Endothelial cell of umbilical vein (primary cell): ENCODE results near the gene DCUN1D5. TPM values are rescaled to one million over a fixed set of nuclear protein-coding genes. Genes with fewer than 3 reads are reported as not detected.

Experiments
- BruUV-seq: library from RNA; stranded (reverse); fragments of 400-500 nt; replicated peaks from 2 replicates; lab custom pipeline; 2021; lab: Mats Ljungman, UMichigan
- CTCF ChIA-PET: fragments of 300-600, 350-600 bp; sonication (Branson Sonifier 250); formaldehyde crosslinking; loops from one replicate; lab custom pipeline; 2021; ENCODE audit warnings: antibody characterized with exemption, inconsistent platforms; lab: Charles Lee
- POLR2A ChIA-PET: fragments of 300-600, 350-600 bp; sonication (Branson Sonifier 250); formaldehyde crosslinking; loops from one replicate; lab custom pipeline; 2021; ENCODE audit warnings: antibody characterized with exemption, inconsistent platforms; lab: Charles Lee
- DNase-seq: peaks from one replicate; pipeline ENCODE4 v3.0.0-alpha.2; 2011; ENCODE audit warnings: low read depth, low spot score
- FAIRE-seq: peaks from 2 replicates; lab custom pipeline; 2011; peaks lifted over from hg19 to GRCh38; lab: Jason Lieb, UNC
- H2AFZ ChIP-seq: 2 replicates; pipeline ENCODE4 v1.6.0; 2012; ENCODE audit warnings: low read depth, low read length, control low read depth, inconsistent platforms
- H3K27ac ChIP-seq: 2 replicates; pipeline ENCODE4 v1.5.1; 2011; ENCODE audit warnings: low read depth, mild to moderate bottlenecking, control low read depth, low read length, moderate library complexity; ENCODE audit not compliant: insufficient read depth
- H3K27me3 ChIP-seq, 2 experiments: 2 replicates each; pipeline versions ENCODE4 v1.6.0 to v1.6.1; 2011; ENCODE audit warnings: low read length in 2 of 2, mixed read lengths in 1 of 2; ENCODE audit not compliant: control insufficient read depth in 2 of 2, insufficient read depth in 2 of 2
- H3K36me3 ChIP-seq, 2 experiments: 2 replicates in 1 of 2; 3 replicates in 1 of 2; pipeline ENCODE4 v1.5.1; 2011; ENCODE audit warnings: low read length in 2 of 2, mild to moderate bottlenecking in 1 of 2, moderate library complexity in 1 of 2; ENCODE audit not compliant: control insufficient read depth in 2 of 2, insufficient read depth in 2 of 2; ENCODE audit errors: extremely low read depth in 1 of 2
- H3K4me1 ChIP-seq: 3 replicates; pipeline ENCODE4 v1.5.1; 2011; ENCODE audit warnings: mild to moderate bottlenecking, low read length; ENCODE audit not compliant: control insufficient read depth, insufficient read depth; ENCODE audit errors: extremely low read depth
- H3K4me2 ChIP-seq: 2 replicates; pipeline ENCODE4 v1.6.1; 2011; ENCODE audit warnings: low read length, control low read depth, mixed read lengths; ENCODE audit not compliant: insufficient read depth
- H3K4me3 ChIP-seq, 3 experiments: fragments of 200-600 bp in 1 of 3; sonication (generic), shearing (Covaris generic) in 1 of 3; replicated peaks in 1 of 3; 2 replicates each; pipeline ENCODE4 v1.5.1; 2011 to 2016; ENCODE audit warnings: control low read depth in 3 of 3, low read length in 3 of 3, mild to moderate bottlenecking in 2 of 3, inconsistent platforms in 1 of 3, low read depth in 1 of 3, moderate library complexity in 1 of 3; ENCODE audit not compliant: insufficient read depth in 1 of 3
- H3K79me2 ChIP-seq: 2 replicates; pipeline ENCODE4 v1.6.0; 2012; ENCODE audit warnings: low read length, inconsistent platforms; ENCODE audit not compliant: control insufficient read depth, insufficient read depth
- H3K9ac ChIP-seq: replicated peaks from 2 replicates; pipeline ENCODE3; 2011; ENCODE audit warnings: low read length, control low read depth; ENCODE audit not compliant: insufficient read depth; ENCODE audit errors: extremely low read depth
- H3K9me1 ChIP-seq: replicated peaks from 3 replicates; pipeline ENCODE4 v1.6.0; 2011; ENCODE audit warnings: mild to moderate bottlenecking, low read length; ENCODE audit not compliant: control insufficient read depth, insufficient read depth; ENCODE audit errors: extremely low read depth
- H3K9me3 ChIP-seq: replicated peaks from 2 replicates; pipeline ENCODE4 v1.5.1; 2012; ENCODE audit warnings: low read length, inconsistent platforms; ENCODE audit not compliant: control insufficient read depth, insufficient read depth
- H4K20me1 ChIP-seq: replicated peaks from 2 replicates; pipeline ENCODE3; 2011; ENCODE audit warnings: mild to moderate bottlenecking, low read length; ENCODE audit not compliant: control insufficient read depth, insufficient read depth; ENCODE audit errors: extremely low read depth
- CTCF ChIP-seq, 2 donors: IDR thresholded peaks; 1 replicate in 1 of 2; 2 replicates in 1 of 2; pipeline ENCODE4 v1.5.1; 2011; ENCODE audit warnings: low read length in 2 of 2, mild to moderate bottlenecking in 2 of 2, moderate library complexity in 2 of 2, control low read depth in 1 of 2, inconsistent platforms in 1 of 2, low read depth in 1 of 2; ENCODE audit not compliant: insufficient read depth in 1 of 2; ENCODE audit errors: extremely low read depth in 1 of 2
- EZH2 ChIP-seq: IDR thresholded peaks from 2 replicates; pipeline ENCODE4 v1.6.1; 2012; ENCODE audit warnings: borderline replicate concordance, low read depth, mild to moderate bottlenecking, moderate library complexity, low read length, inconsistent platforms; ENCODE audit not compliant: severe bottlenecking
- FOS ChIP-seq: IDR thresholded peaks from 2 replicates; pipeline ENCODE4 v1.6.1; 2011; ENCODE audit warnings: mild to moderate bottlenecking, low read length, moderate library complexity, borderline replicate concordance; ENCODE audit not compliant: insufficient read depth
- GATA2 ChIP-seq: IDR thresholded peaks from 2 replicates; pipeline ENCODE4 v1.7.0; 2011; ENCODE audit warnings: low read depth, mild to moderate bottlenecking, moderate library complexity, mixed read lengths, low read length; ENCODE audit not compliant: insufficient read length, insufficient read depth
- JUN ChIP-seq: IDR thresholded peaks from 2 replicates; pipeline ENCODE4 v1.6.1; 2011; ENCODE audit warnings: borderline replicate concordance, low read depth; ENCODE audit not compliant: insufficient read length, insufficient read depth
- MAX ChIP-seq: IDR thresholded peaks from 2 replicates; pipeline ENCODE4 v1.6.1; 2011; ENCODE audit not compliant: insufficient read depth, insufficient read length
- MYC ChIP-seq: IDR thresholded peaks from one replicate; pipeline ENCODE4 v1.6.1; 2011; ENCODE audit warnings: mild to moderate bottlenecking, low read depth, low read length
- POLR2A ChIP-seq: IDR thresholded peaks from 2 replicates; pipeline ENCODE4 v1.6.1; 2012; ENCODE audit warnings: low read depth, mild to moderate bottlenecking, control low read depth, low read length
- POLR2AphosphoS5 ChIP-seq: IDR thresholded peaks from 2 replicates; pipeline ENCODE4 v1.6.1; 2012; ENCODE audit warnings: low read depth, mild to moderate bottlenecking, control low read depth, low read length, moderate library complexity; ENCODE audit not compliant: insufficient read depth
- dilution Hi-C: fragments of 300-500 bp; cut with MboI; formaldehyde crosslinking; loops from one replicate; pipeline ENCODE4 v1.15.0; 2019; ENCODE audit warnings: low sequenced_read_pairs; ENCODE audit not compliant: extremely low pct_ligation_motif_present
- intact Hi-C: fragments of 100-400 bp; cut with micrococcal nuclease; formaldehyde crosslinking; loops from one replicate; pipeline ENCODE4 v1.10.0; 2022
- polyA plus RNA-seq, 4 experiments: library from polyadenylated mRNA; depleted of rRNA in 3 of 4; stranded (reverse) in 3 of 4; unstranded in 1 of 4; fragments of >200 nt; gene quantifications; 2 replicates each; pipeline versions ENCODE4 v1.2.1 to v1.2.3, GENCODE V29; 2011 to 2012; ENCODE audit warnings: missing spikeins in 1 of 4
- total RNA-seq: library from RNA; stranded (reverse); gene quantifications from 2 replicates; pipeline ENCODE4 v1.2.3, GENCODE V29; 2021

DCUN1D5 gene
- total and polyA plus RNA-seq, 2 donors (not counting 3 experiments of a cell fraction or from before 2014, with no cell fraction given) = 32.9 to 49.8 TPM

GRCh38 chr11:103069367-103069766 lies 22.6 kb downstream of the DCUN1D5 start:
- no peak overlapping the region for H3K4me3 ChIP-seq
- H3K27me3 ChIP-seq = no peaks in the 10 kb centered on the region
- H3K27ac ChIP-seq = no peak overlapping the region
- ChIA-PET POLR2A (no interaction called here), CTCF (no interaction called here)
- TF ChIP-seq EZH2 (no peak), CTCF (IDR thresholded peaks at IDR 0.05; ENCODE audit: extremely low read depth in 1 of 2, insufficient read depth in 1 of 2, low read depth in 1 of 2, low read length in 2 of 2) (no peak), POLR2AphosphoS5 (no peak), POLR2A (no peak), FOS (no peak)
- no peaks in the 10 kb centered on the region for H4K20me1 ChIP-seq
- FAIRE-seq (no peak), DNase-seq (no peak)
- H3K4me2 ChIP-seq = no peak overlapping the region
- no peaks in the 10 kb centered on the region for H3K9me3 ChIP-seq
- no peak overlapping the region for H2AFZ ChIP-seq
- H3K4me1 ChIP-seq = no peaks in the 10 kb centered on the region
- dilution Hi-C loops = no loop called here
- no TSS peak for BruUV-seq
- H3K79me2 ChIP-seq = peaks cover 45% of the 10 kb centered on the region
- intact Hi-C loops = no loop called here
- H3K9me1 ChIP-seq = no peaks in the 10 kb centered on the region
- H3K9ac ChIP-seq = no peak overlapping the region
- peaks cover 3 to 9% of the 10 kb centered on the region in 2 experiments for H3K36me3 ChIP-seq

DNA sequence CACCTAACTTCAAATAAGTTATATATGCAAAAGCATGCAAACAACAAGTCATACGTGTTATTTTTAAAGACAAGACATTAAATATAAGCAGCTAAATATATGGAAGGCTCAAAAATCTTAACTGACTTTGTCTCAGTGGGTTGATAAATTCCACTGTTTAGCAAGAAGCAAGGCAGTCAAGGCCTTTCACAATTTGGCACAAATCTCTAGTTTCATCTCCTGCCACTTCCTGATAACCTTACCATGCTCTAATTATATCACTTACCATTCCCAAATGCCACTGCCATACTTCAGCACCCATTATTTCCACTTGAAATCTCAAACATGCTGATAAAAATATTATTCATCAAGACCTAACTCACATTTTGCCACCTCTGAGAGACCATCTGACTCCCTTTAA lies 24.8 kb downstream of the DCUN1D5 start:
- H3K9me3 ChIP-seq = no peaks in the 10 kb centered on the region
- TF ChIP-seq EZH2 = no peak
- no peak for TF ChIP-seq POLR2A
- no peak for TF ChIP-seq CTCF (IDR thresholded peaks at IDR 0.05; ENCODE audit: extremely low read depth in 1 of 2, insufficient read depth in 1 of 2, low read depth in 1 of 2, low read length in 2 of 2)
- TF ChIP-seq MYC = no peak
- TF ChIP-seq GATA2 = no peak
- no peak for TF ChIP-seq JUN
- no peak for TF ChIP-seq POLR2AphosphoS5
- TF ChIP-seq FOS = no peak
- no peak for TF ChIP-seq MAX
- dilution Hi-C loops = no loop called here
- H3K9ac ChIP-seq = no peak overlapping the region
- no peaks in the 10 kb centered on the region for H3K4me1 ChIP-seq
- H3K27ac ChIP-seq = no peak overlapping the region
- H3K79me2 ChIP-seq = peaks cover 38% of the 10 kb centered on the region
- CTCF ChIA-PET = interaction anchor here (2.2 kb wide), 1 partner anchor 10 kb away, joined by 6 read pairs; no protein-coding TSS in a partner anchor
- BruUV-seq = no TSS peak
- no peak overlapping the region for H2AFZ ChIP-seq
- no peaks in the 10 kb centered on the region for H4K20me1 ChIP-seq
- H3K27me3 ChIP-seq = no peaks in the 10 kb centered on the region
- no peak for DNase-seq
- FAIRE-seq = no peak
- POLR2A ChIA-PET = no interaction called here
- no peaks in the 10 kb centered on the region for H3K9me1 ChIP-seq
- peaks cover 3 to 14% of the 10 kb centered on the region in 2 experiments for H3K36me3 ChIP-seq
- H3K4me2 ChIP-seq = no peak overlapping the region
- no peak overlapping the region for H3K4me3 ChIP-seq
- intact Hi-C loops = no loop called here
